ENCODE results near the gene C19orf12. TPM values are rescaled to one million over a fixed set of nuclear protein-coding genes. Genes with fewer than 3 reads are reported as not detected.
"Not testable (repeated sequence)": the region's sequence is repeated elsewhere in the genome, so short reads cannot be mapped to it uniquely, and the experiment has no call there.

Gene C19orf12
- total RNA-seq, 1 experiment from 2014 or later, result 16.7 TPM

DNA sequence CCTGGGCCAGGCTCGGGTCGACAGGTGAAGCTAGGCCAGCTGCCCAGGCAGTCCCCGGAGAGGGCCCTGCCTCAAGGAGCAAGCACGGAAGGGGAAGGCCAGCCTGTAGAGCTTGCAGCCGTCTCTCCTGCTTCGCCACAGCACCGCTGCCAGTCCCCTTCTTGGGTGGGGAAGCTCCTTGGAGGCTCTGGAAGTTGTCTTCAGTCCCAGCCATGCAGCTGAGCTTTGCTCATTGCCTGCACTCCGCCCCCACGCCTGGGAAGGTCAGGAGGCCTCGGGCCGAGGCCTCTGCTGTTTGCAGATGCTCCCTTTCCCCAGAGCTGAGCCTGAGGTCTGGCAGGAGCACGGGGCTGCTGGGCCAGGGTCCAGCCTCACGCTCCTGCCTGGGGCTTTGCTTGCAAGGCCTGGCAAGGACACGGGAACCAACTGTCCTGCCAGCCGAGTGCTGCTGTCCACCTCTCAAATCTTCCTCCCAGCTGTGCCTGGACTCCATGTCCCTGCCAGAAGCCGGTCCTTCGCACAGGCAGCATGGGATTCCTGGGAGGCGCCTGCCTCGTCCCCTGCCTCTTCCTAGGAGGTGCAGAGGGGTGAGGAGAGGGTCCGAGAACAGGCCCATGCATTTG lies 36.5 kb downstream of the C19orf12 start:
- no peak for DNase-seq (ENCODE audit: extremely low read depth, low read depth)

DNA sequence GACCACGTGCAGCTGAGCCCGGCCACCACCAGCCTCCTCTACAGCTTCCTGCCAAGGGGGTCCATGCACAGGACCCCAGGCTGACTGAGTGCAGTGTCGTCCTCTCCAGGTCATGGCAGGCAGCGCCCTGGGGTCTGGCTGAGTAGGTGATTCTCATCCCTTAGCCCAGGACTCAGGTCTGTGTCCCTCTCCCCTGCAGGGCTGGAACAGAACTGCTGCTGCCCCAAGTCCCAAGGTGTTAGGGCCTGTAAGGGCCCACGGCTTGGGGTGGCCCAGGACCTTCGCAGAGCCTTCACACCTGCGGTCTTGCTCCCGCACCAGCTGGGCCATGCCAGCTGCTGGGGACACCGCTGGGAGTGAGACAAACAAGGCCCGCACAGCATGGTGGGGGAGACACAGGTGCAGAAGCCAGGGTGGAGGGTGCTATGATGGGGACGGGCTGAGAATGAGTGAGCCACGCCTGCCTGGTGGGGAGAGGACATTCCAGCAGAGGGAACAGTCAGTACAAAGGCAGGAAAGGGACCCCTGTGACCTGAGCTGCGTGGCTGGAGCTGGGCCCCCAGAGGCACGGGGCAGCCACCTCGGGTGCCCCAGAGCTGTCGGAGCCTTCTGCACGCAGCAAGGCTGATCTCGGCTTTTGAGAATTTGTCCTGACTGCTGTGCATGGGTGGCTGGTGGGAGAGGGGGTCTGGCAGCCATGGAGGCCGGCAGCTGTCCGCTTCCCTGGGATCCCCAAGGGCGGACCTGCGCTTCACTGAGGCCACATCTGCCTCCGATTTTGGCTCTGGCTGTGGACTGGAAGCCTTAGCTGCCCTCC lies 37.9 kb downstream of the C19orf12 start:
- no peak for DNase-seq (ENCODE audit: extremely low read depth, low read depth)

DNA sequence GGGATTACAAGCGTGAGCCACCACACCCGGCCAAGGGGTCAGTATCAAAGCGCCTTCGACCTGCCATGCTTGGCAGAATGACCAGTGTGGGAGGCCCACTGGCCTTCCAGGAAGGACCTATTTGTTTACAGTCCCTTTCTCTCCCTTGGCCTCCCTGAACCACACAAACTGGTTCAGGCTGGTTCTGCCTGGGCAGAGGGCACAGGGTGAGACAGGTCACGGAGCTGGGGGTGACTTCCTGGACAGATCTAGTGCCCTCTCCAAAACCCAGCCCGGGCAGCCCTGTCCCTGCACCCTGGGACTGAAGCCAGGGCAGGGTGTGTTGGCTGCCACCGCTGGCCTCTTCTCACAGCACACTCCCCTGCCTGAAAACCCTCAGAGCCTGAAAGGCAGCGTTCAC lies 38.5 kb downstream of the C19orf12 start:
- DNase-seq (ENCODE audit: extremely low read depth, low read depth), result no peak

DNA sequence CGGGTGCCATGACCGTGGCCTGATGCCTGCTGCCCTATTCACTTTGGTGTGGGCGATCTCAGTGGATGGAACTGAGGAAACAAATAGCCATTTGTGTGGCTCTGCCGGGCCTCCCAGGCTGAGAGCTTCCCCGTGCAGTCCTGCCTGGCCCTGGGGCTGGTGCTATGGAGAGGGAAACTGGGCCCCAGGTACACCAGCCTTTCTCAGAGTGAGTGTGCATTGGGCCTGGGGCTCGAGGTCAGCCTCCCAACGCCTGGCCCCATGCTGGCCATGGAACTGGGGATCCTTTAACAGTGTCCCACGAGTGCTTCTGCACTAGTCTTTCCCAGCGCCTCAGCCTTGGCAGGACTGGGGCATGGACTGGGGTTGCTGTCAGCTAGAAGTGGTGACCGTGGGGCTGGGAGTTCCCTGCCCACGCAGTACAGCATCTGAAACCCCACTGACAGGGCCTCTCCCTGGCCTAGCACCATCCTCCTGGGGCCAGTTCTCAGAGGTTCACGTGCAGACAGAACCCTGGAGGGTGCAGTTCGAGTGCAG lies 39.3 kb downstream of the C19orf12 start:
- DNase-seq (ENCODE audit: extremely low read depth, low read depth), result no peak

DNA sequence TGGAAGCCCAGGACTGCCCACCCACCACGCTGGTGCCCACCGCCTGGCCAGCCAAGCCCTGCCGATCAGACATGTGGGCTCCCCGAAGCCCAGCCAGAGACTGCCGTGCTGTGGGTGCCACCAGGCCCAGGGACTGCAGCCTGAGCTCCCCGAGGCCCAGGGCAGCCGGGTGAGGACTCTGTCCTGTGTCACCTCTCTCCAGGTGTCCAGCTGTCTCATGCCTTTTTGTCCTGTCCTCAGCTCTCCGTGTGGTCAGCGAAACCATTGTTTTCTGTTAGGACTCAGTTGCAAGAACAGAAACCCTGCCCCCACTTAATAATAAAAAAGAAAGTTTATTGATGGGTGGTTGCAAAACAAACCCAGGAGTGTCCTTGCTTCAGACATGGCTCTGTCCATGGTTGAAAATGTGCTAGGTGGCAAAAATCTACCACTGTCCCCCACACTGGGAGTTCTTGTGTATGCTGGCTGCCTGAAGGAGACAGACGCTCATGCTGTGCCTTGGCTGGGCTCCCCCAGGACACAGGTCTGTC lies 39.9 kb downstream of the C19orf12 start:
- DNase-seq (ENCODE audit: extremely low read depth, low read depth), result no peak

DNA sequence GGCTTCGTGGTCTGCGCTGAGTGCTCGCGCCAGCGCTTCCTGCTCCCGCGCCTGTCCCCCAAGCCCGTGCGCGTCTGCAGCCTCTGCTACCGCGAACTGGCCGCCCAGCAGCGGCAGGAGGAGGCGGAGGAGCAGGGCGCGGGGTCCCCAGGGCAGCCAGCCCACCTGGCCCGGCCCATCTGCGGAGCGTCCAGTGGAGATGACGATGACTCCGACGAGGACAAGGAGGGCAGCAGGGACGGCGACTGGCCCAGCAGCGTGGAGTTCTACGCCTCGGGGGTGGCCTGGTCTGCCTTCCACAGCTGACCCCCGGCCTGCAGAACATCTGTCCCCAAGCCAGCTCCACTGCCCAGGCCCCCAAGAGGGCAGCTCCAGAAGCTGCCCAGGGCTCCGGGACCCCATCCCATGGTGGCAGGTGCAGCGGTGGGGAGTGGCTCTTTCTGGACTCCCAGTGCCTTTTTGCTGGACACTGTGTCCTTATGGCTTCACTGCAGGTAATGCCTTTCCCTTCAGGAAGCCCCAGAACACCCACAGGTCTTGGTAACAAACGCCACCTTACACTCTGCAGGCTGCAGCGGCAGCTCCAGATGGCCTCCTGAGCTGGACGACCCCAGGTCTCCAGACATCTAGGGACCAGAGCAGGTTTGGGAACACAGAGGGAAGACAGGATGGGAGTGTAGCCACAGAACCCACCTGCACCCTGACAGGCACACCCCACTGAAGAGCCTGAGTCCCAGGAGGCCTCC lies 40.5 kb downstream of the C19orf12 start:
- no peak for DNase-seq (ENCODE audit: extremely low read depth, low read depth)

DNA sequence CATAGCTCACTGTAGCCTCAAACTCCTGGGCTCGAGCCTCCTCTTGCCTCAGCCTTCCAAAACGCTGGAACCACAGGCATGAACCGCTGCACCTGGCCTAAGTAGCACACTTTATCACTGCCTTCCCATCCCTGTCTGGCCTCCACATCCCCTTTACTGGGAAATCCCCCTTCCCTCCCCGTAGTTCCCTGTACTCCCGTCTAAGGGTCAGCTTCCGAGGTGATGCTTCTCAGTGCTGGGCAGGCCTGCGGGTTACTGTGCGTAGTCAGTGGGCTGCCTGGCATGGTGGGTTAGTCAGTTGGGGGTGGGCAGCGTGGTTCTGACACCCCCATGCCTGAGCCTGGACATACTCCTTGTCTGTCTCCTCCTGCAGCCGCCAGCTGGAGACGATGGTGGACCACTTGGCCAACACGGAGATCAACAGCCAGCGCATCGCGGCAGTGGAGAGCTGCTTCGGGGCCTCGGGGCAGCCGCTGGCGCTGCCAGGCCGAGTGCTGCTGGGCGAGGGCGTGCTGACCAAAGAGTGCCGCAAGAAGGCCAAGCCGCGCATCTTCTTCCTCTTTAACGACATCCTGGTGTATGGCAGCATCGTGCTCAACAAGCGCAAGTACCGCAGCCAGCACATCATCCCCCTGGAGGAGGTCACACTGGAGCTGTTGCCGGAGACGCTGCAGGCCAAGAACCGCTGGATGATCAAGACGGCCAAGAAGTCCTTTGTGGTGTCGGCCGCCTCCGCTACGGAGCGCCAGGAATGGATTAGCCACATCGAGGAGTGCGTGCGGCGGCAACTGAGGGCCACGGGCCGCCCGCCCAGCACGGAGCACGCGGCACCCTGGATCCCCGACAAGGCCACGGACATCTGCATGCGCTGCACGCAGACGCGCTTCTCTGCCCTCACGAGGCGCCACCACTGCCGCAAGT lies 41.4 kb downstream of the C19orf12 start:
- no peak for DNase-seq (ENCODE audit: extremely low read depth, low read depth)

DNA sequence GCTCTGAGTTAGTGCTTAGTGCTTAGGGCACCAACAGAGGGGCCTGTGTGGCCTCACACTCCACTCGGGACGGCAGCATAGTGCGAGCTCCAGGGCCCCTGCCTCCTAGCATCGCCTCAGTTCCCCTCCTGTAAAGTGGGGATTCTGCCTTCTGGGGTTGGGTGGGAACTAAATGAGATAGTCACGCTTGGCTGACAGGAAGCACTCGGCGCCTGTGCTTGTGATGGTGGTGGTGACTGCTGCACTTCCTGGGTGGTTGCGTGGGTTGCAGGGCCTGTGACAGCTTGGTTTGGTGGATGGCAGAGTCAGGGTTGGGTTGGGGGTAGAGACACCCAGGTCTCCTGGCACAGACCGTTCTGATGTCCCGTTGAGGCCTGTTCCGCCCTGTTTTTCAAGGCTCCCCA lies 42.1 kb downstream of the C19orf12 start:
- DNase-seq (ENCODE audit: extremely low read depth, low read depth), result no peak

DNA sequence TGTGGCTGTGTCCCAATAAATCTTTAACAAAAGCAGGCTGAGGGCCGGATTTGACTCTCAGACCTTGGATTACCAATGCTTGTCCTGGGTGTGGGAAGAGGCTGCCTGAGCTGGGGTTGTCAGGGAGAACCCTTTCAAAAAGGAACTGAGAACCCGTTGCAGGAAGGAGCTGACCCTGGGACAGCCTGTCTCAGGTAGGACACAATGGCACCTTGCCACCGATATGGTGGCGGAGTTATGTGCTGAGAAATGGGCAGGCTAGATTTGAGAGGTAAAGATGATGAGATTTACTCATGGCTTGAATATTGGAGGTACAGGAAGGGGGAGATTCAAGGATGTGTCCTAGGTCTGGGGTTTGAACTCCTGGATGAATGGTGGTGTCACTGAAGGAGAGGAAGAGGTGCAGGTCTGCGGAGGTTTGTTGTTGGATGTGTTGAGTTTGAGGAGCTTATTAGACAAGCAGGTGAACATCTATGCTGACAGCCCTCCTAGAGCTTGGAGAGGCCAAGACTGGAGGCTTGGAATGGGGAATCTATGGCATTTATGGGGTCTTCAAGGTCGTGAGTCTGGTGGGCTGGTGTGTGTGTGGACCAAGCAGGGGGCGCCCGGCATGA lies 42.6 kb downstream of the C19orf12 start:
- DNase-seq (ENCODE audit: extremely low read depth, low read depth), result no peak

DNA sequence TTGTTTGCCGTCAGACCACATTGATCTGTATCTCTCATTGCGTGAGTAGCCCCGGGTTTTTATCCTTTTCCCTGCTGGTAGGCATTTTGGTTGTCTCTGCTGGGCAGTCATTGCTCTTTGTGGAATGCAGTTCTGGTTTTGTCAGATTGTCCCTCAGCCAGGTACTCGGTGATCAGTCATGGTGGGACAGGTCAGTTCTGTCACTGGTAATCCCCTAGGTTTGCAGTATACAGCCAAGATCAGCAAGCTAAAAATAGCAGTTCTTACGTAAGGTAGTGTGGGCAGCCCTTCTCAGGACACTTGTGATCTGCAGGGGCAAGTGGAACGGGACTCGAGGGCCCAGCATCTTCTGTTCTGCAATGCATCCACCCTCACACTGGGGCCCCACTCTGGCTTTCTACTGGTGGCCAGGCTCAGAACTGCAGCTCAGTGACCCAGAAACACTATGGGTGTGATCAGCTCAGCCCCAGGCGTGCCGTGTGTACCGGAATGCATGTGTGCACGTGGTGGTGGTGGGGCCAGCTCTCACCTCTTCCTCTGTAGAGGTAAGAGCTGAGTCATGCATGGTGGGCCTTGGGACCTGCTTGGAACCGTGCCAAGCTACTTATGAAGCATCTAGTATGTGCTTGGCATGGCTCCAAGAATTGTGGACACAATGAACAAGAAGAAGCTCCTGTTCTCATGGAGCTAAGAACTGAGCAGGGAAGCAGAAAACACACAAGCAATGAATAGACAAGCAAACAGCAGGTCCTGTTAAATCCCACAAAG lies 43.5 kb downstream of the C19orf12 start:
- no peak for DNase-seq (ENCODE audit: extremely low read depth, low read depth)

DNA sequence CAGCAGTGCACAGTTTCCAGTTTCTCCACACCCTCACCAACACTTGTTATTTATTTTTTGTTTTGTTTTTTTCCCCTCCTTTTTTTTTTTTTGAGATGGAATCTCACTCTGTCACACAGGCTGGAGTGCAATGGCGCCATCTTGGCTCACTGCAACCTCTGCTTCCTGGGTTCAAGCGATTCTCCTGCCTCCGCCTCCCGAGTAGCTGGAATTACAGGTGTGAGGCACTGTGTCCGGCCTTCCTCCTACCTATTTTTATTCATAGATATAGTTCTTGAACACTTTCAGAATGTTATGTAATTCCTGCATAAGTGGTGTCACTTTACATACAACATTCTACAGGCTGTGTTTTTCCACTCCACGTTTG lies 44.1 kb downstream of the C19orf12 start:
- not testable (repeated sequence) for DNase-seq (ENCODE audit: extremely low read depth, low read depth)

DNA sequence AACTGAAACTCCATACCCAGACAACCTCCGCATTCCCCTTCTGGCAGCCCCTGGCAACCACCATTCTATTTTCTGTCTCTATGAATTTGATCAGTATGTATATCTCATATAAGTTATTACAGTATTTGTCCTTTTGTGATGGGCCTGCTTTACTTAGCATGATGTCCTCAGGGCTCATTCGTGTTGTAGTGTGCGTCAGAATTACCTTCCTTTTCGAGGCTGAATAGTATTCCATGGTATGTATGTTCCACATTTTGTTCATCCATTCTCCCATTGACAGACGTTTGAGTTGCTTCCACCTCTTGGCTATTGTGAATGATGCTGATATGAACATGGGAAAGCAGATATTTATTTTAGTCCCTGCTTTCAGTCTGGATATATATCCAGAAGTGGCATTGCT lies 44.8 kb downstream of the C19orf12 start:
- DNase-seq (ENCODE audit: extremely low read depth, low read depth), result no peak

DNA sequence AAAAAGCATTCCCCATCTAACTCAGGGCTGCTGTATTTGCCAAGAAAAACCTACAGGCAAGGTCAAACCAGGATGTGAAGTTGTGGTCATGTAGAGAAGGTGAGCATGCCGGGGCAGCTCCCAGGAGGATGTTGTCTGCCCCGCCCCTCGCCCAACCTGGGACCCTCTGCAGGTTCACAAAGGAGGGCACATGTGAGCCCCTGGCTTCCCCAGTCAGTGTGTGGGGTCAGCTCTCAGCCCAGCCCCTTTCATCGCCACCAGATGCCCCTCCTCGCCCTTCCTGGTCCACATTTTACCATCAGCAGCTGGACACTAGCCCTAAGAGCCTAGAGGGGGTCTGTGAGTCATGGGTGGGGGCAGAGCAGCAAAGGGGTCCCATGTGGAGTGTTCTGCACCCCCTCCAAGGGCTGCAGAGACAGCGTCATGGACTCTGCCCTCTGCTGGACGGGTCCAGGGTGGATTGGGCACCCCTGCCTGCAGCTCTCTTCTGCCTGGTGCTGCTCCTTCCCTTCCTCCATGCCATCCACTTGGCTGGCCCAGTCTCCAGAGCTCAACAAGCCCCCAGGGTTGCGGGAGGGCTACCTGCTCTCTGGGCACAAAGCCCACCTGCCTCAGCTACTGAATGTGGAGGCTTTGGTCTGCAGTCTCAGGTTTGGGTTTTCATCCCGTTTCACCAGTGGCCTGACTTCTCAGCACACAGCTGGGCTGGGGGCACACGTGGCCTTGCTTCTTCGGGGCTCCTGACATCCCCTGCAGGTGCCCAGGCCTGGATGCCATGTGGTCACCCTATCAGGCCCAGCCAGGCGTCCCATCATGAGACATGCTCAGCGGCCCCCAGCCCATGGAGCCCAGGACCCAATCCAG lies 46.1 kb downstream of the C19orf12 start:
- DNase-seq (ENCODE audit: extremely low read depth, low read depth), result no peak

DNA sequence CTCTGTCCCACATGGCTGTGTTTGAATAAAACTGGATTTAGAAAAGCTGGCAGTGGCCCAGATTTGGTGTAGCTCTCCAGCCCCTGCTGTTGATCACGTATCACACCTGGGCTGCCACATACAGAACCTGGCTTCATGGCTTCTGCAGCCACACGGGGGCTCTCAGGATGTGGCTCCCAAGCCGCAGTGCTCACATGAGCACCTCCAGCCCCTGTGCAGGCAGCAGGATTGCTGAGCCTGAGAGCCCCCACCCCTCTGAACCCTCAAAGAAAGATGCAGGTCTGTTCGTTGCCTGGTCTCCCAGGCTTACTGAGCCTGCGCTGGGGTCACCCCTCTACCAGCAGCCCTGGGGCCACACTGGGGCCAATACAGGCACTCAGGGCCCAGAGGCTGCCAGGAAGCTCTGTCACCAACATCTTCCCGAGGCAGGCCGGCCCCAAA lies 47.1 kb downstream of the C19orf12 start:
- DNase-seq (ENCODE audit: extremely low read depth, low read depth), result no peak

DNA sequence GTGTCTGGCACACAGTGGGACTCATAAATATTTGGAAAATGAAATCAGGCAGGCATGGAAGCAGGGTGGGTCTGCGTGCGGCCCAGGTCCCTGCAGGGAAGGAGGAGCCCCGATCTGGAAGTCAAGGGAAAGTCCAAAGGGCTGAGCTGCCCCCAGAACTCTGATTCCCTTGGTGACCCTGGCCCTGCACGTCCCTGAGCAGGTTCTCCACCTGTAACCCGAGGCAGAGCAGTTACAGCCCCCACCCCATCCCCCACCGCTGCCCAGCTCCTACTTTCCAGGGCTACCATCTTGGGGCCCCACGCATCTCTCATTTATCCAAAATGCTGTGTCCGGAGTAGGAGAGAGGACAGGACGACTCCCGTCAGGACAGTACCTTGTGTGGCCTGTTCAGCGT lies 47.7 kb downstream of the C19orf12 start:
- DNase-seq (ENCODE audit: extremely low read depth, low read depth), result no peak

DNA sequence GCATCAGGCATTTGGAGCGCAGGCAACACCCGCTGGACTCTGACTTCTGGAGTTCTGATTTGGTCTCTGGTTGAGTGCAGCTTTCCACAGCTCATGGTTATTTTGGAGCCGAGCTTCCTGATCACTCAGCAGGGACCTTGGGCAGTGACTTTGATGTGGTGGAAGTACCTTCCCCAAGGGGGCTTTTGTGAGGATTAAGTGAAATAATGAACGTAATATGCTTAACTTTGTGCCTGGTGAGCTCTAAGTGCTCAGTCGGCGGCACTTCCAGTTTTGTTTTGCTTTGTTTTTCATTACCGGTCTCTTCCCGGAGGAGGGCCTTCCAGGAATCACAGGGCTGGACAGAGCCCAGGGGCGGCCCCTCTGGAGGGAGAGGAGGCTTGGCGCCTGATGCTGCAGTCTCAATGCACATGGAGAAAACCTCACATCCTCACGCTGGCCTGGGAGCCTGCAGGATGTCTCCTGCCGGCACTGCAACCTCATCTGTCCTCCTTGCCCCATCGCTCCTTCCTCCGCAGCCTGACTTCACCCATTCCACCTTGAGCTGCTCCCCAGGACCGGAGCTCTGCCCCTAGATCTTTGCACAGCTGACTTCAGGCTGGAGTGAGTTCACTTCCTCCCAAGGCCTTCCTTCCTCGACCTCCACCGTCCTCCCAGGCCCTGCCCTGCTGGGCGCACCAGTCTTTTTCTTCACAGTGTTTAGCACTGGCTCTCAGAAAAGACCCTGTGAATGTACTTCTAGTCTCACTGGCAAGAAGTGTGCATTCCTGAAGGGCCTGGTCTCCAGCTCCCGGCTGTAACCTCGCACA lies 48.3 kb downstream of the C19orf12 start:
- DNase-seq (ENCODE audit: extremely low read depth, low read depth), result no peak

All from NCI-H460 (cell line).